ENCODE measurements around the gene CPA1. TPM values are rescaled to one million over a fixed set of nuclear protein-coding genes. Genes with fewer than 3 reads are reported as not detected.
A peak's percentile ranks its signal among the peaks of the same experiment; 100 is the strongest.

CPA1 gene
- total and polyA plus RNA-seq, 2 of the 13 experiments (the other 11 are each of a cell fraction or from before 2014, with no cell fraction given): 0.20 to 0.58 TPM

DNA sequence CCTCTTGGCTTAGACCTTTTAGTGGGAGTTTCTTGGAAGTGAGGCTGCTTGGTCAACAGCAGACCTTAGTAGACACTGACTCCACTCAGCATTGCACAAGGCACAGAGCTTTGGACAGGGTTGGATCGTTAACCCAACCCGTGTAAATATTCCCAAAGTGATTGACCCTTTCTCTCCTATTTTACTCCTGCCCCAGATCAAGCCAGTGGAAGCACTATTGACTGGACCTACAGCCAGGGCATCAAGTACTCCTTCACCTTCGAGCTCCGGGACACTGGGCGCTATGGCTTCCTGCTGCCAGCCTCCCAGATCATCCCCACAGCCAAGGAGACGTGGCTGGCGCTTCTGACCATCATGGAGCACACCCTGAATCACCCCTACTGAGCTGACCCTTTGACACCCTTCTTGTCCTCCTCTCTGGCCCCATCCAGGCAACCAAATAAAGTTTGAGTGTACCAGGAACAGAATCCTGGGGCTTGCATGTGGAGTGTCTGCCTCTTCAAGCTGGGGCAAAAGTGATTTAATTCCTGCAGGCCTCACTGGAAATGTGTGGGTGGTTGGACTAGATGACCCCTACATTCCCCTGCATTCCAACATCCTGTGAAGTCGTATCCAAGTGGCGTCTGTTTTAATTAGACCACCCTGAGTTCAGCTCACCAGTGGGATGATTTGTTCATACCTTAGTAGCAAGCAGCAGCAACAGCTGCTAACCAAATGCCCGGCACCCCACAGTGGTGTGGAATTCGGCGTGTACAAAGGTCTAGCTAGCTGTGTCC, 7.5 kb downstream of the CPA1 start:
- BruUV-seq (replicated peaks): no TSS peak
- in situ Hi-C loops (cut with HindIII; ENCODE audit: extremely low pct_ligation_motif_present, low pct_unique_long_range_greater_than_20kb): no loop called here
- FAIRE-seq: no peak

DNA sequence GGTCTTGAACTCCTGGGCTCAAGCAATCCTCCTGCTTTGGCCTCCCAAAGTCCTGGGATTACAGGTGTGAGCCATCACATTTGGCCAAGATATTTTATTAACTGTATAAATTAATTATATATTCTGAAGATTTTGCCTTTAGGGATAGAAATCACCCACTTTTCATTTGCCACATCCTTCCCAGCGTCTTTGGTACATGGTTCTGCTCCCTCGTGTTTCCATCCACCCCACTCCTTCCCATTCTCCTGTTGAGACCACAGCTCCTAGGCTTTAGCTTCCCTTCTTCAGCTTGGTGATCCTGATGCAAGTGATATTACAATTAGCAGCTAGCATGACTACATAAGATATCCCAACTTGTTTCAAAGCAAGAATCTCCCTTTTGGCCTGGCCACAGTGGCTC, 8.4 kb downstream of the CPA1 start:
- Histone ChIP-seq H3K4me2 (ENCODE audit: low read depth, low read length) (no peak overlapping the region), H4K20me1 (ENCODE audit: insufficient read depth, low read length) (no peaks in the 10 kb centered on the region), H3K9ac (ENCODE audit: insufficient read depth, low read depth, low read length) (no peak overlapping the region), H2AFZ (ENCODE audit: low read length) (no peak overlapping the region), H3K27me3 (ENCODE audit: control insufficient read depth in 1 of 2, insufficient read depth in 2 of 2, low read length in 2 of 2) (peaks cover 2 to 4% of the 10 kb centered on the region in 2 experiments; a peak in 2 of 5 replicates), H3K9me3 (ENCODE audit: low read length) (no peaks in the 10 kb centered on the region), H3K36me3 (replicated peaks in 1 of 2; ENCODE audit: control insufficient read depth in 1 of 2, insufficient read depth in 2 of 2, low read length in 2 of 2) (no peaks in the 10 kb centered on the region), H3K4me1 (ENCODE audit: insufficient read depth, low read length) (peaks cover 15% of the 10 kb centered on the region), H3K4me3 (replicated peaks in 1 of 3; ENCODE audit: insufficient read depth in 1 of 3, low read depth in 2 of 3, low read length in 3 of 3) (no peak overlapping the region), H3K27ac (ENCODE audit: extremely low read length, insufficient read depth, low read length) (no peak overlapping the region), H3K79me2 (ENCODE audit: insufficient read depth, low read length) (no peaks in the 10 kb centered on the region)
- in situ Hi-C loops (cut with HindIII; ENCODE audit: extremely low pct_ligation_motif_present, low pct_unique_long_range_greater_than_20kb) (no loop called here), intact Hi-C loops (cut with micrococcal nuclease; ENCODE audit: unreplicated experiment) (no loop called here)
- WGBS (ENCODE audit: low lambda C conversion rate): 89% methylated on average over 2 of the region's 2 CpGs
- no TSS peak for BruUV-seq (replicated peaks)
- DNase-seq (ENCODE audit: low spot score): no peak
- no peak for TF ChIP-seq AHR (CRISPR knock-in tag; IDR thresholded peaks at IDR 0.05)
- no peak for TF ChIP-seq STAT5B (CRISPR knock-in tag; IDR thresholded peaks at IDR 0.05)
- no peak for TF ChIP-seq MYC (CRISPR knock-in tag; IDR thresholded peaks at IDR 0.05; ENCODE audit: borderline replicate concordance)
- TF ChIP-seq ATAD3A (CRISPR knock-in tag; IDR thresholded peaks at IDR 0.05): no peak
- TF ChIP-seq ZNF674 (CRISPR knock-in tag; IDR thresholded peaks at IDR 0.05; ENCODE audit: low read depth): no peak
- TF ChIP-seq ETV6 (CRISPR knock-in tag; conservative IDR thresholded peaks at IDR 0.05): no peak
- ChIA-PET POLR2A (no interaction called here), CTCF (ENCODE audit: low intra/inter-chr PET ratio, low total read pairs) (no interaction called here)
- no peak for ATAC-seq
- no peak for FAIRE-seq

More for the DNA sequence above, 7.5 kb downstream of the CPA1 start:
- H4K20me1 ChIP-seq (ENCODE audit: insufficient read depth, low read length): no peaks in the 10 kb centered on the region
- 39% methylated on average over 5 of the region's 12 CpGs for WGBS (ENCODE audit: low lambda C conversion rate)
- ATAC-seq (peak; percentile 73), DNase-seq (ENCODE audit: low spot score) (no peak)
- H3K27ac ChIP-seq (ENCODE audit: extremely low read length, insufficient read depth, low read length): no peak overlapping the region
- no peak overlapping the region for H2AFZ ChIP-seq (ENCODE audit: low read length)
- H3K36me3 ChIP-seq (replicated peaks in 1 of 2; ENCODE audit: control insufficient read depth in 1 of 2, insufficient read depth in 2 of 2, low read length in 2 of 2): no peaks in the 10 kb centered on the region
- no peaks in the 10 kb centered on the region for H3K9me3 ChIP-seq (ENCODE audit: low read length)
- ChIA-PET POLR2A (no interaction called here), CTCF (ENCODE audit: low intra/inter-chr PET ratio, low total read pairs) (no interaction called here)
- H3K9ac ChIP-seq (ENCODE audit: insufficient read depth, low read depth, low read length): no peak overlapping the region
- peaks cover 4 to 7% of the 10 kb centered on the region in 2 experiments; a peak in 2 of 5 replicates for H3K27me3 ChIP-seq (ENCODE audit: control insufficient read depth in 1 of 2, insufficient read depth in 2 of 2, low read length in 2 of 2)
- no peak overlapping the region for H3K4me3 ChIP-seq (replicated peaks in 1 of 3; ENCODE audit: insufficient read depth in 1 of 3, low read depth in 2 of 3, low read length in 3 of 3)
- H3K4me1 ChIP-seq (ENCODE audit: insufficient read depth, low read length): peaks cover 15% of the 10 kb centered on the region
- H3K79me2 ChIP-seq (ENCODE audit: insufficient read depth, low read length): no peaks in the 10 kb centered on the region
- peak overlapping the region; percentile 29; the same call in 1 of the 2 replicates for H3K4me2 ChIP-seq (ENCODE audit: low read depth, low read length)
- TF ChIP-seq ZNF12 (CRISPR knock-in tag; IDR thresholded peaks at IDR 0.05) (peak; percentile 71), CEBPB (IDR thresholded peaks at IDR 0.05; ENCODE audit: borderline replicate concordance, low read depth, low read length) (peak; percentile 26; the same call in 1 of the 2 replicates), ZNF552 (CRISPR knock-in tag; IDR thresholded peaks at IDR 0.05; ENCODE audit: borderline replicate concordance) (no peak)
- intact Hi-C loops (cut with micrococcal nuclease; ENCODE audit: unreplicated experiment): no loop called here
